ENCODE results near the gene NRCAM.
A peak's percentile ranks its signal among the peaks of the same experiment; 100 is the strongest.
"Not testable (repeated sequence)": the region's sequence is repeated elsewhere in the genome, so short reads cannot be mapped to it uniquely, and the experiment has no call there.

Gene NRCAM

DNA sequence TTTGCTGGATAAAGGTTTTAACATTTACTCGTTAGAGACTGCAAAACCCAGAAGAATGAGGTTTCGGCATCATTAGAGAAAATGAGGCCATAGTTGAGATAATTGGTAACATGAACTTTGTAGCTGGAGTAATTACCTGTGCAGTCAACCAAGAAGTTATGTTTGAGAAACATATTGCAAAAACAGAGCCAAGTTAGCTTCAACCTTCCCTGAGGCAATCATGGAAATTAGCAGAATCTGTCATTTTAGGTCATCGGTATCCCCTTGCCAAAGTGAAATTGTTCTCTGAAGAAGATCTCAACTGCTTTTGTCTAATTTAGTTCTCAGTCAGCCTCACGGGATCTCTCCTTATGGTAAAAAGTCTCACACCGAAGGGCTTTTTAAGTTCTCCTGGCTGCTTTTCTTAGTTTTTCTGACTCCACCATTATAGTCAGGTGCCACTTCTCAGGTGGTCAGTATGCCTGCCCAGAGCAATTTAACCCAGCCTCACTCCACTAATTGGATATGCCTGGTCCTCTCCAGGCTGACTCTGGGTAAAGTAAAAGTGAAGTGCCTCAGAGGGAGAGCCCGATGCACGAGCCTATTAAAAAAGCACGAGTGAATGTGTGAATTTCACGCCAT lies 52.5 kb downstream of the NRCAM start:
- no peak overlapping the region for H3K4me3 ChIP-seq (ENCODE audit: low read length)
- DNase-seq (ENCODE audit: low read depth): no peak
- no peak for TF ChIP-seq CTCF (IDR thresholded peaks at IDR 0.05; ENCODE audit: insufficient read depth, low read depth, low read length, missing control alignments)

- TF ChIP-seq CTCF (IDR thresholded peaks at IDR 0.05; ENCODE audit: insufficient read depth, low read depth, low read length, missing control alignments): no peak
- DNase-seq (ENCODE audit: low read depth): peak; percentile 21
- no peak overlapping the region for H3K4me3 ChIP-seq (ENCODE audit: low read length)
These were observed 53.4 kb downstream of the NRCAM start for GRCh38 chr7:108402865-108403264.

DNA sequence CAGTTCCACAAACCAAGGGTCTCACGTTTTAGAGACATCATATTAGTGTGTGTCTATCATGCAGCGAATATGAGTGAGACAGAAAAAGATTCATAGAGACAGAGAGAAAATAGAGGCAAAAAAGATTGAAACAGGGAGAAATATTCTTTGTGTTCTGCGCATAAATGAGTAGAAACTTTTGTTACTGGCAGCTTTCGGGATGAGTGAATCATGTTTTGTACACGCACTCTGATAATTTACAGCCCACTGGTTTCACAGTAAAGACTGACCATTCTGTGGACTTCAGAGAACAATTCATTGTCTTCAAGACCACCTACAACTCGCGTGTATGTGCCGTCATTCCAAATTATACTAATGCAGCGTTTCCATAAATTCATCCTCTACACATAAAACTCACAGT lies 60.2 kb downstream of the NRCAM start:
- TF ChIP-seq CTCF (IDR thresholded peaks at IDR 0.05; ENCODE audit: insufficient read depth, low read depth, low read length, missing control alignments): no peak
- no peak for DNase-seq (ENCODE audit: low read depth)
- H3K4me3 ChIP-seq (ENCODE audit: low read length): no peak overlapping the region

DNA sequence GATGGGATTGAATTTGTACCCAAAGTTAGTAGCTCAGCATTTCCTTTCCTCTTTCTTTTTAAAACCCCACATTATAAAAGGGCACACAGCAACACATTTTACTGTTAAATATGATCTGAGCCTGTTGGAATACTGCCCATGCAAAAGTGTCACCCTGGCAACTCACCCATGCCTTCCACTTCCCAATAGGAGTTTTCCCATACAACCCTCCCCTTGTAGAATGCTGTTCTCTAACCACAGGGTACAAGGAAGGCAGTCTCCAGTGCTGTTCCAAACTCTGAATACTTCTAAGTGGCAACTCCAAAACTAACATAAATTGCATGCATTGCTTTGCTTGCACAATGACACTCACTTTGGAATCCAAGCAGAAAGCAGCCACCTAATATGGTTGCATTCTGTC lies 60.8 kb downstream of the NRCAM start:
- no peak for TF ChIP-seq CTCF (IDR thresholded peaks at IDR 0.05; ENCODE audit: insufficient read depth, low read depth, low read length, missing control alignments)
- no peak overlapping the region for H3K4me3 ChIP-seq (ENCODE audit: low read length)
- no peak for DNase-seq (ENCODE audit: low read depth)

- not testable (repeated sequence) for DNase-seq (ENCODE audit: low read depth); H3K4me3 ChIP-seq (ENCODE audit: low read length)
These were observed 63.1 kb downstream of the NRCAM start for GRCh38 chr7:108393097-108393496.

DNA sequence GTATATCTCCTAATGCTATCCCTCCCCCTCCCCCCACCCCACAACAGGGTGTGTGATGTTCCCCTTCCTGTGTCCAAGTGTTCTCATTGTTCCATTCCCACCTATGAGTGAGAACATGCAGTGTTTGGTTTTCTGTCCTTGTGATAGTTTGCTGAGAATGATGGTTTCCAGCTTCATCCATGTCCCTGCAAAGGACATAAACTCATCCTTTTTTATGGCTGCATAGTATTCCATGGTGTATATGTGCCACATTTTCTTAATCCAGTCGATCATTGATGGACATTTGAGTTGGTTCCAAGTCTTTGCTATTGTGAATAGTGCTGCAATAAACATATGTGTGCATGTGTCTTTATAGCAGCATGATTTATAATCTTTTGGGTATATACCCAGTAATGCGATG lies 68.5 kb downstream of the NRCAM start:
- not testable (repeated sequence) for H3K4me3 ChIP-seq (ENCODE audit: low read length); DNase-seq (ENCODE audit: low read depth)

GRCh38 chr7:108385834-108386422 lies 70.3 kb downstream of the NRCAM start:
- no peak for DNase-seq (ENCODE audit: low read depth)
- TF ChIP-seq CTCF (IDR thresholded peaks at IDR 0.05; ENCODE audit: insufficient read depth, low read depth, low read length, missing control alignments): no peak

GRCh38 chr7:108384716-108385483 lies 71.3 kb downstream of the NRCAM start:
- no peak overlapping the region for H3K4me3 ChIP-seq (ENCODE audit: low read length)
- TF ChIP-seq CTCF (IDR thresholded peaks at IDR 0.05; ENCODE audit: insufficient read depth, low read depth, low read length, missing control alignments): peak; percentile 24
- DNase-seq (ENCODE audit: low read depth): peak; percentile 20

More at GRCh38 chr7:108385834-108386422, 70.3 kb downstream of the NRCAM start:
- no peak overlapping the region for H3K4me3 ChIP-seq (ENCODE audit: low read length)
